Measurements from ENCODE around the gene MFRP. TPM values are rescaled to one million over a fixed set of nuclear protein-coding genes. Genes with fewer than 3 reads are reported as not detected.
A peak's percentile ranks its signal among the peaks of the same experiment; 100 is the strongest.

Gene MFRP
- total and polyA plus RNA-seq, 9 of the 15 experiments (the other 6 are each of a cell fraction or from before 2014, with no cell fraction given): not detected

- TF ChIP-seq ZNF444 (CRISPR knock-in tag; IDR thresholded peaks at IDR 0.05): no peak
- TF ChIP-seq CCNT2 (IDR thresholded peaks at IDR 0.05; ENCODE audit: borderline replicate concordance, extremely low read depth, insufficient read length, low read depth, low read length): peak; percentile 46
- TF ChIP-seq CBX8 (IDR thresholded peaks at IDR 0.05; ENCODE audit: borderline replicate concordance, extremely low read depth, low read depth, low read length, poor library complexity, severe bottlenecking): no peak
- peak; percentile 10 for TF ChIP-seq HMGN3 (IDR thresholded peaks at IDR 0.05; ENCODE audit: borderline replicate concordance, extremely low read depth, insufficient read length, low read depth, low read length)
- TF ChIP-seq ZKSCAN8 (CRISPR knock-in tag; IDR thresholded peaks at IDR 0.05): no peak
- TF ChIP-seq, protein P1, sequence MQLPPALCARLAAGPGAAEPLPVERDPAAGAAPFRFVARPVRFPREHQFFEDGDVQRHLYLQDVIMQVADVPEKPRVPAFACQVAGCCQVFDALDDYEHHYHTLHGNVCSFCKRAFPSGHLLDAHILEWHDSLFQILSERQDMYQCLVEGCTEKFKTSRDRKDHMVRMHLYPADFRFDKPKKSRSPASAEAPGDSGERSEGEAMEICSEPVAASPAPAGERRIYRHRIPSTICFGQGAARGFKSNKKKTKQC (CRISPR knock-in tag; IDR thresholded peaks at IDR 0.05): 0 out of 2 replicates have a peak, but pooled peaks have one; percentile 32
- TF ChIP-seq, protein P2, sequence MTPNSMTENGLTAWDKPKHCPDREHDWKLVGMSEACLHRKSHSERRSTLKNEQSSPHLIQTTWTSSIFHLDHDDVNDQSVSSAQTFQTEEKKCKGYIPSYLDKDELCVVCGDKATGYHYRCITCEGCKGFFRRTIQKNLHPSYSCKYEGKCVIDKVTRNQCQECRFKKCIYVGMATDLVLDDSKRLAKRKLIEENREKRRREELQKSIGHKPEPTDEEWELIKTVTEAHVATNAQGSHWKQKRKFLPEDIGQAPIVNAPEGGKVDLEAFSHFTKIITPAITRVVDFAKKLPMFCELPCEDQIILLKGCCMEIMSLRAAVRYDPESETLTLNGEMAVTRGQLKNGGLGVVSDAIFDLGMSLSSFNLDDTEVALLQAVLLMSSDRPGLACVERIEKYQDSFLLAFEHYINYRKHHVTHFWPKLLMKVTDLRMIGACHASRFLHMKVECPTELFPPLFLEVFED (CRISPR knock-in tag; conservative IDR thresholded peaks at IDR 0.05): 0 out of 2 replicates have a peak, but pooled peaks have one; percentile 41
- TF ChIP-seq ATF7 (IDR thresholded peaks at IDR 0.05): peak; percentile 52
- TF ChIP-seq ETV1 (tag; conservative IDR thresholded peaks at IDR 0.05; ENCODE audit: low read depth): no peak
- TF ChIP-seq ZNF217 (CRISPR knock-in tag; IDR thresholded peaks at IDR 0.05): no peak
- TF ChIP-seq HDGF (IDR thresholded peaks at IDR 0.05): peak; percentile 95
- TF ChIP-seq MECOM (CRISPR knock-in tag; IDR thresholded peaks at IDR 0.05): no peak
- TF ChIP-seq, protein P3, sequence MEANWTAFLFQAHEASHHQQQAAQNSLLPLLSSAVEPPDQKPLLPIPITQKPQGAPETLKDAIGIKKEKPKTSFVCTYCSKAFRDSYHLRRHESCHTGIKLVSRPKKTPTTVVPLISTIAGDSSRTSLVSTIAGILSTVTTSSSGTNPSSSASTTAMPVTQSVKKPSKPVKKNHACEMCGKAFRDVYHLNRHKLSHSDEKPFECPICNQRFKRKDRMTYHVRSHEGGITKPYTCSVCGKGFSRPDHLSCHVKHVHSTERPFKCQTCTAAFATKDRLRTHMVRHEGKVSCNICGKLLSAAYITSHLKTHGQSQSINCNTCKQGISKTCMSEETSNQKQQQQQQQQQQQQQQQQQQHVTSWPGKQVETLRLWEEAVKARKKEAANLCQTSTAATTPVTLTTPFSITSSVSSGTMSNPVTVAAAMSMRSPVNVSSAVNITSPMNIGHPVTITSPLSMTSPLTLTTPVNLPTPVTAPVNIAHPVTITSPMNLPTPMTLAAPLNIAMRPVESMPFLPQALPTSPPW (CRISPR knock-in tag; IDR thresholded peaks at IDR 0.05): peak; percentile 67; the same call in 1 of the 2 replicates
- TF ChIP-seq ZNF778 (CRISPR knock-in tag; IDR thresholded peaks at IDR 0.05): no peak
- TF ChIP-seq, protein P4, sequence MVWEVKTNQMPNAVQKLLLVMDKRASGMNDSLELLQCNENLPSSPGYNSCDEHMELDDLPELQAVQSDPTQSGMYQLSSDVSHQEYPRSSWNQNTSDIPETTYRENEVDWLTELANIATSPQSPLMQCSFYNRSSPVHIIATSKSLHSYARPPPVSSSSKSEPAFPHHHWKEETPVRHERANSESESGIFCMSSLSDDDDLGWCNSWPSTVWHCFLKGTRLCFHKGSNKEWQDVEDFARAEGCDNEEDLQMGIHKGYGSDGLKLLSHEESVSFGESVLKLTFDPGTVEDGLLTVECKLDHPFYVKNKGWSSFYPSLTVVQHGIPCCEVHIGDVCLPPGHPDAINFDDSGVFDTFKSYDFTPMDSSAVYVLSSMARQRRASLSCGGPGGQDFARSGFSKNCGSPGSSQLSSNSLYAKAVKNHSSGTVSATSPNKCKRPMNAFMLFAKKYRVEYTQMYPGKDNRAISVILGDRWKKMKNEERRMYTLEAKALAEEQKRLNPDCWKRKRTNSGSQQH (CRISPR knock-in tag; IDR thresholded peaks at IDR 0.05): 0 out of 2 replicates have a peak, but pooled peaks have one; percentile 39
- TF ChIP-seq ATF1 (CRISPR knock-in tag; IDR thresholded peaks at IDR 0.05): no peak
- peak; percentile 72 for TF ChIP-seq ATF1 (tag; IDR thresholded peaks at IDR 0.05)
- TF ChIP-seq NCOA2 (IDR thresholded peaks at IDR 0.05; ENCODE audit: partially characterized antibody in 2 of 2): no peak
- peak; percentile 20; the same call in 1 of the 2 replicates for TF ChIP-seq ZKSCAN1 (IDR thresholded peaks at IDR 0.05; ENCODE audit: low read depth, low read length)
- peak; percentile 64; the same call in 1 of the 2 replicates for TF ChIP-seq E2F3 (CRISPR knock-in tag; IDR thresholded peaks at IDR 0.05)
- TF ChIP-seq MIER1 (IDR thresholded peaks at IDR 0.05; ENCODE audit: low read depth): 0 out of 2 replicates have a peak, but pooled peaks have one; percentile 26
- no peak for TF ChIP-seq TARDBP (IDR thresholded peaks at IDR 0.05)
- no peak for TF ChIP-seq TCF7 (IDR thresholded peaks at IDR 0.05; ENCODE audit: borderline replicate concordance)
Measured at GRCh38 chr11:119356349-119357031, 10.0 kb upstream of the MFRP start (continued).

Data from K562 (cell line).